H9 (cell line): Measurements from ENCODE around the gene NR2F1-AS1. TPM values are rescaled to one million over a fixed set of nuclear protein-coding genes. Genes with fewer than 3 reads are reported as not detected.

ENCODE experiments used
- DNase-seq: peaks from one replicate; pipeline ENCODE4 v3.0.0-alpha.2; 2017
- H2AFZ ChIP-seq: one replicate; pipeline ENCODE4 v1.6.1; 2013; ENCODE audit warnings: mild to moderate bottlenecking, low read length, control low read depth, moderate library complexity
- H2AK5ac ChIP-seq: 2 replicates; pipeline ENCODE4 v1.6.1; 2013; ENCODE audit warnings: low read length, control low read depth, mixed read lengths; ENCODE audit not compliant: insufficient read length
- H2BK120ac ChIP-seq: one replicate; pipeline ENCODE4 v1.6.1; 2013; ENCODE audit warnings: low read depth, mild to moderate bottlenecking, low read length, control low read depth, inconsistent platforms; ENCODE audit not compliant: poor library complexity, severe bottlenecking
- H2BK12ac ChIP-seq: 2 replicates; pipeline ENCODE4 v1.6.1; 2013; ENCODE audit warnings: low read length, control low read depth, mixed read lengths, low read depth; ENCODE audit not compliant: insufficient read length
- H2BK15ac ChIP-seq: 2 replicates; pipeline ENCODE4 v1.6.1; 2013; ENCODE audit warnings: low read depth, low read length, control low read depth
- H2BK20ac ChIP-seq: one replicate; pipeline ENCODE4 v1.6.1; 2013; ENCODE audit warnings: low read depth, mild to moderate bottlenecking, low read length, control low read depth, inconsistent platforms; ENCODE audit not compliant: poor library complexity, severe bottlenecking
- H2BK5ac ChIP-seq: 2 replicates; pipeline ENCODE4 v1.6.1; 2013; ENCODE audit warnings: low read length, control low read depth, mixed read lengths; ENCODE audit not compliant: insufficient read length
- H3K14ac ChIP-seq: 2 replicates; pipeline ENCODE4 v1.6.1; 2013; ENCODE audit warnings: low read length, control low read depth; ENCODE audit not compliant: insufficient read depth
- H3K18ac ChIP-seq: 2 replicates; pipeline ENCODE4 v1.6.1; 2013; ENCODE audit warnings: low read depth, mild to moderate bottlenecking, mixed read lengths, low read length, control low read depth; ENCODE audit not compliant: insufficient read length
- H3K23ac ChIP-seq: 2 replicates; pipeline ENCODE4 v1.6.1; 2013; ENCODE audit warnings: low read length, control low read depth, mixed read lengths, low read depth; ENCODE audit not compliant: insufficient read length
- H3K23me2 ChIP-seq: 2 replicates; pipeline ENCODE4 v1.6.1; 2013; ENCODE audit warnings: low read depth, mild to moderate bottlenecking, mixed read lengths, low read length, control low read depth; ENCODE audit not compliant: insufficient read length, poor library complexity, severe bottlenecking
- H3K27ac ChIP-seq: 2 replicates; pipeline ENCODE4 v1.5.1; 2013; ENCODE audit warnings: low read length, control low read depth, mixed read lengths, low read depth; ENCODE audit not compliant: insufficient read length
- H3K27me3 ChIP-seq: 2 replicates; pipeline ENCODE4 v1.6.1; 2013; ENCODE audit warnings: low read length, control low read depth, inconsistent platforms; ENCODE audit not compliant: insufficient read depth
- H3K4ac ChIP-seq: 2 replicates; pipeline ENCODE4 v1.6.1; 2013; ENCODE audit warnings: low read depth, mild to moderate bottlenecking, control low read depth, inconsistent platforms, low read length, moderate library complexity
- H3K4me1 ChIP-seq: 2 replicates; pipeline ENCODE4 v1.6.1; 2013; ENCODE audit warnings: low read length, control low read depth, inconsistent platforms; ENCODE audit not compliant: insufficient read depth
- H3K4me2 ChIP-seq: 2 replicates; pipeline ENCODE4 v1.6.1; 2013; ENCODE audit warnings: low read length, control low read depth, mixed read lengths; ENCODE audit not compliant: insufficient read length, insufficient read depth
- H3K56ac ChIP-seq: 2 replicates; pipeline ENCODE4 v1.6.1; 2013; ENCODE audit warnings: low read depth, mild to moderate bottlenecking, mixed read lengths, low read length, control low read depth; ENCODE audit not compliant: insufficient read length
- H3K79me1 ChIP-seq: 2 replicates; pipeline ENCODE4 v1.6.1; 2013; ENCODE audit warnings: low read depth, mild to moderate bottlenecking, moderate library complexity, low read length, control low read depth, inconsistent platforms; ENCODE audit not compliant: insufficient read depth, poor library complexity, severe bottlenecking
- H3K79me2 ChIP-seq: 2 replicates; pipeline ENCODE4 v1.6.1; 2013; ENCODE audit warnings: low read length, control low read depth, inconsistent platforms; ENCODE audit not compliant: insufficient read depth
- H3K9ac ChIP-seq: 2 replicates; pipeline ENCODE4 v1.6.1; 2013; ENCODE audit warnings: low read length, control low read depth, mixed read lengths; ENCODE audit not compliant: insufficient read length; ENCODE audit errors: extremely low read depth
- H3K9me3 ChIP-seq: one replicate; pipeline ENCODE4 v1.6.1; 2013; ENCODE audit warnings: low read depth, low read length, inconsistent platforms; ENCODE audit not compliant: control insufficient read depth
- H3T11ph ChIP-seq: one replicate; pipeline ENCODE4 v1.6.1; 2013; ENCODE audit warnings: mild to moderate bottlenecking, low read length, control low read depth, inconsistent platforms
- H4K20me1 ChIP-seq: one replicate; pipeline ENCODE4 v1.6.1; 2013; ENCODE audit not compliant: control insufficient read depth, insufficient read length, insufficient read depth
- H4K5ac ChIP-seq: 2 replicates; pipeline ENCODE4 v1.6.1; 2013; ENCODE audit warnings: low read depth, mild to moderate bottlenecking, mixed read lengths, low read length, control low read depth; ENCODE audit not compliant: insufficient read length
- H4K8ac ChIP-seq: replicated peaks from 2 replicates; pipeline ENCODE4 v1.6.1; 2013; ENCODE audit warnings: low read length, control low read depth, mixed read lengths, low read depth; ENCODE audit not compliant: insufficient read length
- H4K91ac ChIP-seq: 2 replicates; pipeline ENCODE4 v1.6.1; 2013; ENCODE audit warnings: low read depth, mild to moderate bottlenecking, moderate library complexity, mixed read lengths, low read length, control low read depth; ENCODE audit not compliant: insufficient read length
- H3K27ac Mint-ChIP-seq, 3 experiments: 2 replicates in 2 of 3; 3 replicates in 1 of 3; pipeline ENCODE4 v1.8.0; 2020 to 2021; ENCODE audit warnings: mixed read lengths in 3 of 3, mild to moderate bottlenecking in 1 of 3, moderate library complexity in 1 of 3
- H3K27me3 Mint-ChIP-seq: 2 replicates; pipeline ENCODE4 v1.8.0; 2021; ENCODE audit warnings: low read depth, mild to moderate bottlenecking, moderate library complexity, mixed read lengths
- H3K36me3 Mint-ChIP-seq, 3 experiments: 2 replicates in 2 of 3; 3 replicates in 1 of 3; pipeline ENCODE4 v1.8.0; 2020 to 2021; ENCODE audit warnings: low read depth in 3 of 3, mixed read lengths in 3 of 3; ENCODE audit not compliant: insufficient read depth in 1 of 3
- H3K4me1 Mint-ChIP-seq, 2 experiments: 2 replicates each; pipeline ENCODE4 v1.8.0; 2020; ENCODE audit warnings: mixed read lengths in 2 of 2
- H3K4me3 Mint-ChIP-seq, 2 experiments: 2 replicates in 1 of 2; 3 replicates in 1 of 2; pipeline ENCODE4 v1.8.0; 2020 to 2021; ENCODE audit warnings: mild to moderate bottlenecking in 2 of 2, mixed read lengths in 2 of 2, moderate library complexity in 1 of 2
- H3K9me3 Mint-ChIP-seq, 2 experiments: 2 replicates in 1 of 2; 3 replicates in 1 of 2; pipeline ENCODE4 v1.8.0; 2020; ENCODE audit warnings: mild to moderate bottlenecking in 2 of 2, mixed read lengths in 2 of 2, moderate library complexity in 1 of 2
- CTCF ChIP-seq: fragments of 200-600 bp; sonication (generic); conservative IDR thresholded peaks from 3 replicates; pipeline ENCODE4 v1.8.0; 2021; ENCODE audit warnings: antibody characterized with exemption, mild to moderate bottlenecking
- WGBS: extraction: QIAGEN DNeasy Blood & Tissue Kit; methylation state at CpG from one replicate; pipeline ENCODE4 v1.1.7; 2013; ENCODE audit warnings: missing lambda C conversion rate, low lambda C conversion rate, mixed read lengths; ENCODE audit not compliant: insufficient read length; ENCODE audit errors: extremely low coverage; 5-methylcytosine and 5-hydroxymethylcytosine counted together
- total RNA-seq: library from RNA; stranded (reverse); gene quantifications from 2 replicates; pipeline ENCODE4 v1.2.1, GENCODE V29; 2021

The NR2F1-AS1 gene
- total RNA-seq, 1 experiment from 2014 or later: 1.9 TPM

- TF ChIP-seq CTCF: no peak
- no peak overlapping the region for H2BK20ac ChIP-seq
- no peaks in the 10 kb centered on the region for H3K79me2 ChIP-seq
- no peak overlapping the region for H3K56ac ChIP-seq
- H3K79me1 ChIP-seq: no peaks in the 10 kb centered on the region
- no peak for DNase-seq
- no peak overlapping the region for H4K8ac ChIP-seq
- no peak overlapping the region for H2BK15ac ChIP-seq
- Mint-ChIP-seq H3K27me3 (peaks cover 38% of the 10 kb centered on the region), H3K4me1 (peaks cover 19 to 31% of the 10 kb centered on the region in 2 experiments), H3K9me3 (peaks cover 2 to 13% of the 10 kb centered on the region in 2 experiments; a peak in 3 of 5 replicates), H3K27ac (no peak overlapping the region), H3K4me3 (peak overlapping the region; percentile 46 to 63), H3K36me3 (peaks cover 0 to 2% (median 0%) of the 10 kb centered on the region in 3 experiments; a peak in 1 of 7 replicates)
- no peak overlapping the region for H2AFZ ChIP-seq
- no CpG with 5 or more reads among the region's 110 CpGs for WGBS
- peaks cover 2% of the 10 kb centered on the region; the same call in 1 of the 2 replicates for H3K4me1 ChIP-seq
- H4K20me1 ChIP-seq: no peaks in the 10 kb centered on the region
- no peak overlapping the region for H3K9ac ChIP-seq
- H2BK12ac ChIP-seq: no peak overlapping the region
- no peak overlapping the region for H3K14ac ChIP-seq
- H3K27ac ChIP-seq: no peak overlapping the region
- no peaks in the 10 kb centered on the region for H3K9me3 ChIP-seq
- H3T11ph ChIP-seq: no peak overlapping the region
- no peak overlapping the region for H4K5ac ChIP-seq
- no peak overlapping the region for H4K91ac ChIP-seq
- H3K23me2 ChIP-seq: peaks cover 12% of the 10 kb centered on the region
- H2AK5ac ChIP-seq: no peak overlapping the region
- H3K4me2 ChIP-seq: peak overlapping the region; percentile 26
- H2BK120ac ChIP-seq: no peak overlapping the region
- no peak overlapping the region for H3K18ac ChIP-seq
- no peak overlapping the region for H3K23ac ChIP-seq
- H2BK5ac ChIP-seq: no peak overlapping the region
- no peak overlapping the region for H3K4ac ChIP-seq
- peaks cover 67% of the 10 kb centered on the region for H3K27me3 ChIP-seq
Measured at GRCh38 chr5:93583768-93584595, 3.0 kb upstream of the NR2F1-AS1 start.
